ENCODE results near the gene OBSCN.

DNA sequence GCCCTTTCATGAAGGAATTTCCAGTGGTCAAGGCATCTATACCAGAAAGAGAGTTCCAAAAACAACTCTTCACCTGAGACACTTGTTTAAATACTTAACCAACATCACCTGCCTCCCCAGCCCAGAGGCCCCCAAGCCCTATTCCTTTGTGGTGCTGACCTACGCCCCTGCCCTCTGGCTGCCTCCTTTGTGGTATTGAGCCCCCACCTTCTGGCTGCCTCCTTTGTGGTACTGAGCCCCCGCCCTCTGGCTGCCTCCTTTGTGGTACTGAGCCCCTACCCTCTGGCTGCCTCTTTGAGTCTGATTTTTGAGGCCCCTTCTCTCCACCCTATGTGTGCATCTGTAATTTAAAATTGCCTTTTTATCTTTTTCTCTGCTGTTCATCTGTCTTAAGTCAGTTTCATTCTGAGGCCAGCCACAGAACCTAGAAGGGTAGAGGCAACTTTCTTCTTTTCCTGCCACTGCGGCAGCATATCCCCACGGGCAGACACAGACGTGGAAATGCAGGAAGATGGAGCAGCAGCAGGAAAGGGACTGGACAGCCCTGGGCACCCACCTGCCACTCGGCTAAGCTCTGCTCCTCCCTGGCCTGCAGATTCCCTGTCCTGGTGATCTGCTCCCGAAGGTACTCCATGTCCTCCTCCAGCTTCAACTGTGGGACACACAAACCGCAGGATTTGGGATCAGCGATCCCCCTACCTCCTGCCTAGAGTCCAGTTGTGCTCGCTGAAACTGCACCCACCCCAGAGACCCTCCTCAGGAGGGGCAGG is 205.6 kb downstream of the OBSCN start:
- TF ChIP-seq, protein P1, sequence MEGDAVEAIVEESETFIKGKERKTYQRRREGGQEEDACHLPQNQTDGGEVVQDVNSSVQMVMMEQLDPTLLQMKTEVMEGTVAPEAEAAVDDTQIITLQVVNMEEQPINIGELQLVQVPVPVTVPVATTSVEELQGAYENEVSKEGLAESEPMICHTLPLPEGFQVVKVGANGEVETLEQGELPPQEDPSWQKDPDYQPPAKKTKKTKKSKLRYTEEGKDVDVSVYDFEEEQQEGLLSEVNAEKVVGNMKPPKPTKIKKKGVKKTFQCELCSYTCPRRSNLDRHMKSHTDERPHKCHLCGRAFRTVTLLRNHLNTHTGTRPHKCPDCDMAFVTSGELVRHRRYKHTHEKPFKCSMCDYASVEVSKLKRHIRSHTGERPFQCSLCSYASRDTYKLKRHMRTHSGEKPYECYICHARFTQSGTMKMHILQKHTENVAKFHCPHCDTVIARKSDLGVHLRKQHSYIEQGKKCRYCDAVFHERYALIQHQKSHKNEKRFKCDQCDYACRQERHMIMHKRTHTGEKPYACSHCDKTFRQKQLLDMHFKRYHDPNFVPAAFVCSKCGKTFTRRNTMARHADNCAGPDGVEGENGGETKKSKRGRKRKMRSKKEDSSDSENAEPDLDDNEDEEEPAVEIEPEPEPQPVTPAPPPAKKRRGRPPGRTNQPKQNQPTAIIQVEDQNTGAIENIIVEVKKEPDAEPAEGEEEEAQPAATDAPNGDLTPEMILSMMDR (IDR thresholded peaks at IDR 0.05), result no peak
- TF ChIP-seq POLR2A (IDR thresholded peaks at IDR 0.05), result no peak

Measured in adrenal gland (tissue), 5 donors.